Uterus (tissue), 4 donors: ENCODE measurements around the gene ATP1A1. TPM values are rescaled to one million over a fixed set of nuclear protein-coding genes. Genes with fewer than 3 reads are reported as not detected.

Experiments
- DNase-seq, 2 donors: peaks; one replicate each; pipeline ENCODE4 v3.0.0-alpha.2; 2019 to 2020
- H3K27ac ChIP-seq, 2 donors: fragments of 200-600 bp; sonication (generic); 1 replicate in 1 of 2; 2 replicates in 1 of 2; pipeline ENCODE4 v1.5.1; 2016 to 2018
- H3K27me3 ChIP-seq, 2 donors: fragments of 200-600 bp; sonication (generic); one replicate each; pipeline ENCODE4 v1.5.1; 2018 to 2019; ENCODE audit warnings: control low read depth in 1 of 2
- H3K36me3 ChIP-seq, 2 donors: fragments of 200-600 bp; sonication (generic); one replicate each; pipeline ENCODE4 v1.5.1; 2019; ENCODE audit warnings: control low read depth in 1 of 2
- H3K4me1 ChIP-seq, 2 donors: fragments of 200-600 bp; sonication (generic); one replicate each; pipeline ENCODE4 v1.5.1; 2018 to 2019; ENCODE audit warnings: control low read depth in 1 of 2
- H3K4me3 ChIP-seq, 2 donors: fragments of 200-600 bp; sonication (generic); 1 replicate in 1 of 2; 2 replicates in 1 of 2; pipeline ENCODE4 v1.5.1; 2018 to 2019; ENCODE audit warnings: mild to moderate bottlenecking in 1 of 2
- H3K9me3 ChIP-seq, 2 donors: fragments of 200-600 bp; sonication (generic); one replicate each; pipeline ENCODE4 v1.5.1; 2019; ENCODE audit warnings: control low read depth in 1 of 2
- CTCF ChIP-seq, 4 experiments: fragments of 200-600 bp in 2 of 4; fragments of 450-650 bp in 2 of 4; sonication (generic) in 2 of 4; IDR thresholded peaks; one replicate each; pipeline ENCODE4 v1.5.1; 2016 to 2019; ENCODE audit warnings: antibody characterized with exemption in 4 of 4, mild to moderate bottlenecking in 2 of 4, moderate library complexity in 1 of 4
- POLR2A ChIP-seq, 2 donors: fragments of 450-650 bp; IDR thresholded peaks; one replicate each; pipeline ENCODE4 v1.6.1; 2016; ENCODE audit warnings: antibody characterized with exemption in 2 of 2, mild to moderate bottlenecking in 1 of 2, moderate library complexity in 1 of 2
- intact Hi-C: fragments of 100-400 bp; cut with DNase I; formaldehyde crosslinking; loops from one replicate; pipeline ENCODE4 v1.15.1; 2023; ENCODE audit warnings: low total_unique reads
- total RNA-seq, 4 donors: library from RNA; depleted of rRNA in 3 of 4; stranded (reverse); fragments of >200 nt in 3 of 4; gene quantifications; one replicate each; pipeline versions ENCODE4 v1.1.0 to v1.2.4, GENCODE V29; 2014 to 2023
- donor health status: DM: yes; HTN: yes; CAD: no.

The ATP1A1 gene
- total RNA-seq, 4 donors from 2014 or later: 135 to 202 (median 149) TPM

GRCh38 chr1:116356067-116356466 lies 17.0 kb upstream of the ATP1A1 start:
- DNase-seq: no peak
- Histone ChIP-seq H3K36me3 (no peaks in the 10 kb centered on the region), H3K9me3 (no peaks in the 10 kb centered on the region), H3K27me3 (no peaks in the 10 kb centered on the region), H3K4me3 (no peak overlapping the region), H3K27ac (no peak overlapping the region), H3K4me1 (no peaks in the 10 kb centered on the region)
- no peak for TF ChIP-seq POLR2A (IDR thresholded peaks at IDR 0.05)
- TF ChIP-seq CTCF (IDR thresholded peaks at IDR 0.05): no peak
- intact Hi-C loops: no loop called here

- DNase-seq: no peak
- Histone ChIP-seq H3K9me3 (no peaks in the 10 kb centered on the region), H3K4me3 (no peak overlapping the region), H3K4me1 (no peaks in the 10 kb centered on the region), H3K27ac (no peak overlapping the region), H3K27me3 (no peaks in the 10 kb centered on the region), H3K36me3 (no peaks in the 10 kb centered on the region)
- intact Hi-C loops: no loop called here
- TF ChIP-seq POLR2A (IDR thresholded peaks at IDR 0.05) (no peak), CTCF (IDR thresholded peaks at IDR 0.05) (no peak)
Measured at GRCh38 chr1:116356673-116357072, 16.4 kb upstream of the ATP1A1 start.

- Histone ChIP-seq H3K9me3 (no peaks in the 10 kb centered on the region), H3K36me3 (no peaks in the 10 kb centered on the region), H3K4me3 (no peak overlapping the region), H3K27me3 (no peaks in the 10 kb centered on the region), H3K27ac (no peak overlapping the region), H3K4me1 (no peaks in the 10 kb centered on the region)
- intact Hi-C loops: no loop called here
- DNase-seq: no peak
- TF ChIP-seq CTCF (IDR thresholded peaks at IDR 0.05) (no peak), POLR2A (IDR thresholded peaks at IDR 0.05) (no peak)
Measured at GRCh38 chr1:116357487-116357886, 15.6 kb upstream of the ATP1A1 start.

- DNase-seq: no peak
- intact Hi-C loops: no loop called here
- Histone ChIP-seq H3K27me3 (no peaks in the 10 kb centered on the region), H3K9me3 (no peaks in the 10 kb centered on the region), H3K36me3 (no peaks in the 10 kb centered on the region), H3K4me1 (no peaks in the 10 kb centered on the region), H3K4me3 (no peak overlapping the region), H3K27ac (no peak overlapping the region)
- TF ChIP-seq CTCF (IDR thresholded peaks at IDR 0.05): no peak
- no peak for TF ChIP-seq POLR2A (IDR thresholded peaks at IDR 0.05)
Measured at GRCh38 chr1:116359060-116359830, 13.8 kb upstream of the ATP1A1 start.

- TF ChIP-seq POLR2A (IDR thresholded peaks at IDR 0.05) (no peak), CTCF (IDR thresholded peaks at IDR 0.05) (no peak)
- intact Hi-C loops: loop anchor here (10.0 kb wide), 1 partner anchor 125 kb away; no protein-coding TSS in a partner anchor
Measured at GRCh38 chr1:116359871-116360270, 13.2 kb upstream of the ATP1A1 start.

More at GRCh38 chr1:116359871-116360270, 13.2 kb upstream of the ATP1A1 start:
- Histone ChIP-seq H3K27ac (no peak overlapping the region), H3K27me3 (no peaks in the 10 kb centered on the region), H3K4me1 (no peaks in the 10 kb centered on the region), H3K36me3 (no peaks in the 10 kb centered on the region), H3K9me3 (no peaks in the 10 kb centered on the region), H3K4me3 (no peak overlapping the region)
- no peak for DNase-seq
